H1 (cell line): ENCODE results near the gene BCAS3.

ENCODE experiments used
- CTCF ChIP-seq, 3 experiments: IDR thresholded peaks; 1 replicate in 2 of 3; 2 replicates in 1 of 3; pipeline versions ENCODE4 v1.5.1 to v1.6.1; 2011; ENCODE audit warnings: low read length in 3 of 3, mild to moderate bottlenecking in 3 of 3, inconsistent platforms in 2 of 3, low read depth in 1 of 3, moderate library complexity in 1 of 3; ENCODE audit not compliant: insufficient read depth in 1 of 3; ENCODE audit errors: control extremely low read depth in 1 of 3
- EZH2 ChIP-seq: fragments of 200-600 bp; sonication (generic); IDR thresholded peaks from 2 replicates; pipeline ENCODE4 v1.7.1; 2012; ENCODE audit warnings: low read depth, mild to moderate bottlenecking, moderate library complexity, low read length, inconsistent platforms; ENCODE audit not compliant: severe bottlenecking
- GTF2F1 ChIP-seq: IDR thresholded peaks from 2 replicates; pipeline ENCODE4 v1.6.1; 2012; ENCODE audit warnings: low read depth, low read length, improper control_type of control experiment, borderline replicate concordance
- JUND ChIP-seq: IDR thresholded peaks from 2 replicates; pipeline ENCODE4 v1.6.1; 2011; ENCODE audit warnings: mild to moderate bottlenecking, improper control_type of control experiment, low read length
- KDM1A ChIP-seq: fragments of 200-600, 300-600 bp; sonication (generic); IDR thresholded peaks from 2 replicates; pipeline ENCODE4 v1.7.1; 2016; ENCODE audit warnings: mild to moderate bottlenecking, low read length, borderline replicate concordance
- NRF1 ChIP-seq: IDR thresholded peaks from 2 replicates; pipeline ENCODE4 v1.6.1; 2011; ENCODE audit warnings: mild to moderate bottlenecking, low read depth, low read length, improper control_type of control experiment
- POLR2AphosphoS5 ChIP-seq: IDR thresholded peaks from 2 replicates; pipeline ENCODE4 v1.6.1; 2011; ENCODE audit warnings: low read depth, low read length
- RAD21 ChIP-seq, 2 experiments: IDR thresholded peaks in 1 of 2; conservative IDR thresholded peaks in 1 of 2; 2 replicates each; pipeline ENCODE4 v1.6.1; 2011; ENCODE audit warnings: low read depth in 2 of 2, low read length in 2 of 2, improper control_type of control experiment in 1 of 2, inconsistent platforms in 1 of 2, mild to moderate bottlenecking in 1 of 2, moderate library complexity in 1 of 2
- SP1 ChIP-seq: IDR thresholded peaks from 2 replicates; pipeline ENCODE4 v1.6.1; 2011; ENCODE audit warnings: low read depth, low read length
- TCF12 ChIP-seq: IDR thresholded peaks from 2 replicates; pipeline ENCODE4 v1.6.1; 2011; ENCODE audit warnings: low read depth, mild to moderate bottlenecking, low read length
- USF2 ChIP-seq: IDR thresholded peaks from 2 replicates; pipeline ENCODE4 v1.6.1; 2011; ENCODE audit warnings: low read length, improper control_type of control experiment
- YY1 ChIP-seq: IDR thresholded peaks from 2 replicates; pipeline ENCODE4 v1.6.1; 2011; ENCODE audit warnings: low read depth, mild to moderate bottlenecking, low read length

- TF ChIP-seq JUND (no peak), CTCF (IDR thresholded peaks at IDR 0.05; ENCODE audit: control extremely low read depth in 1 of 3, insufficient read depth in 1 of 3, low read depth in 1 of 3, low read length in 3 of 3) (no peak), KDM1A (no peak), RAD21 (IDR thresholded peaks at IDR 0.05 in 1 of 2, conservative IDR thresholded peaks at IDR 0.05 in 1 of 2; ENCODE audit: low read depth in 2 of 2, low read length in 2 of 2) (no peak), USF2 (no peak), GTF2F1 (no peak), SP1 (no peak), TCF12 (no peak), EZH2 (no peak), YY1 (no peak), NRF1 (no peak), POLR2AphosphoS5 (no peak)
These were observed 526.8 kb downstream of the BCAS3 start for GRCh38 chr17:61204456-61204855.
